ENCODE results near the gene PPP2R3A. TPM values are rescaled to one million over a fixed set of nuclear protein-coding genes. Genes with fewer than 3 reads are reported as not detected.
"Not testable (repeated sequence)": the region's sequence is repeated elsewhere in the genome, so short reads cannot be mapped to it uniquely, and the experiment has no call there.

The PPP2R3A gene
- total RNA-seq, 1 experiment from 2014 or later = 30.4 TPM

DNA sequence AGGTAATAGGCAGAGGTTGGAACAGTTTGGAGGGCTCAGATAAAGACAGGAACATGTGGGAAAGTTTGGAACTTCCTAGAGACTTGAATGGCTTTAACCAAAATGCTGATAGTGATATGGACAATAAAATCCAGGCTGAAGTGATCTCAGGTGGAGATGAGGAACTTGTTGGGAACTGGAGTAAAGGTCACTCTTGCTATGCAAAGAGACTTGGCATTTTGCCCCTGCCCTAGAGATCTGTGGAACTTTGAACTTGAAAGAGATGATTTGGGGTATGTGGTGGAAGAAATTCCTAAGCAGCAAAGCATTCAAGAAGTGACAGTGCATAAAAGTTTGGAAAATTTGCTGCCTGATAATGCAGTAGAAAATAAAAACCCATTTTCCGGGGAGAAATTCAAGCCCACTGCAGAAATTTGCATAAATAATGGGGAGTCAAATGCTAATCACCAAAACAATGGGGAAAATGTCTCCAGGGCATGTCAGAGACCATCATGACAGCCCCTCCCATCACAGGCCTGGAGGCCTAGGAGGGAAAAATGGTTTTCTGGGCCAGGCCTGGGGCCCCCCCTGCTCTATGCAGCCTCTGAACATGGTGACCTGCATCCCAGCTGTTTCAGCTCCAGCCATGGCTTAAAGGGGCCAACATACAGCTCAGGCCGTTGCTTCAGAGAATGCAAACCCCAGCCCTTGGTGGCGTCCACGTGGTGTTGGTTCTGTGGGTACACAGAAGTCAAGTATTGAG, 118.3 kb downstream of the PPP2R3A start:
- DNase-seq (ENCODE audit: low read depth) = not testable (repeated sequence)

DNA sequence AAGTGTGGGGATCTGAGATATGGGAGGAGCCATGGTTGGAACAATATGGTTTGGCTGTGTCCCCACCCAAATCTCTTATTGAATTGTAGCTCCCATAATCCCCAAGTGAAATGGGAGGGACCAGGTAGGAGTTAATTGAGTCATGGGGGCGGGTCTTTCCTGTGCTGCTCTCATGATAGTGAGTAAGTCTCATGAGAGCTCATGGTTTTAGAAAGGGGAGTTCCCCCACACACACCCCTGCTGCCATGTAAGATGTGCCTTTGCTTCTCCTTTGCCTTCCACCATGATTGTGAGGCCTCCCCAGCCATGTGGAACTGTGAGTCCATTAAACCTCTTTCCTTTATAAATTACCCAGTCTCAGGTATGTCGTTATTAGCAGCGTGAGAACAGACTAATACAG, 119.5 kb downstream of the PPP2R3A start:
- peak; percentile 31 for DNase-seq (ENCODE audit: low read depth)

DNA sequence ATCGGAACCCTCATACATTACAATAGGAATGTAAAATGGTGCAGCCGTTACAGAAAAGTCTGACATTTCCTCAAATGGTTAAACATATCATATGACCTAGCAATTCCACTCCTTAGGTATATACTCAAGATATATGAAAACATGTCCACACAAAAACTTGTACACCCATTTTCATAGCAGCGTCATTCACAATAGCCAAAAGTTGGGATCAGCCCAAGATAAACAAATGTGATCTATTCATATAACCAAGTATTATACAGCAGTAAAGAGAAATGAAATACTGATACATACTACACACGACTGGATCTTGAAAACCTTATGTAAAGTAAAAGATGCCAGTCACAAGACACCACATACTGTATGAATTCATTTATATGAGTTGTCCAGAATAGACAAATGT, 128.2 kb downstream of the PPP2R3A start:
- DNase-seq (ENCODE audit: low read depth) = no peak

DNA sequence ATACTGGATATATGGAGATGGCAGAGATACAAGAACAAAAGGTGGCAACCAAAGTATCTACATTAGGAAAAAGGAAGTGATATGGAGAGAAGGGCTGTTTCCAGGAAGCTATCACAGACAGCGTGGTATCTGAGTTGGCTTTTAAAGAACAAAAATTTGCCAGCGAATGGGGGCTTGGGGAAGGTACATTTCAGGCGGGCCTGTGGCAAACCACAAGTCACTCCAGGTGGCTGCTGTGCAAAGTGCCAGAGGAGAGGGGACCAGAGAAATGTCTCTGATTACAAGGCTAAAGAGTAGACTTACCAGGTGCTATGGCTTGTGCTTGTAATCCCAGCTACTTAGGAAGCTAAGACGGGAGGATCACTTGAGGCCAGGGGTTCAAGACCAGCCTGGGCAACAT, 139.5 kb downstream of the PPP2R3A start:
- no peak for DNase-seq (ENCODE audit: low read depth)

DNA sequence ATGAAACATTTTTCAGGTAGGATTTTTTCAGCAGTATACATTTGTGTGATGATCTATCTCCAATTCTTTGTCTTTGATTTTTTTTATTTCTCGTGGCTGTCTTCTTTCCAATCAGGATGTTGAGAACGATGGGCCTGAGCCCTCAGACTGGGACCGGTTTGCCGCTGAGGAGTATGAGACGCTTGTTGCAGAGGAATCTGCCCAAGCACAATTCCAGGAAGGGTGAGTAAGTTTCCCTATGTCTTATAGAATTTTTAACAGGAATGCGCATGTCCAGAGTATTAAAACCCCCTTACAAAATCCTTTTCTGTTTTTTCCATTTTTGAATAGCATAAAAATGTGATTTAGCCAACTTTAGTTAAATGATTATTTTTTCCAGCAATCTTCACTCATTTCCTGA, 140.6 kb downstream of the PPP2R3A start:
- DNase-seq (ENCODE audit: low read depth) = no peak

DNA sequence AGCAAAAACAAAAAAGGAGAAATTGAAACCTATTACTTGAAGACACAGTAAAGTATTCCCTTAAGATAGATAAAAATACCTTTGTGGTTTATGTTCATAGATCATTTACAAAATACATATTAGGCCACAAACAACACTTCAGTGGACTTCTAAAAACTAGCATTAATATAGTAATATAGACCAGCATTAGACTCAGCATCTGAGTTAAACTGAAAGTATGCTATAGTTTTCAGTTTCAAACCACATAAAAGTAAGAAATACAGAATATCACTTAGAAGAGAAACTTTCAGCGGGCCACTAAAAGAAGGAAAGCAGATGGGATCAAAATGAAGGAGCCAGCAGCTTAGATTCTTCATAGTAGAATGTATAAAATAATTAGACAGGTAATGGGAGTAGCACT, 144.0 kb downstream of the PPP2R3A start:
- no peak for DNase-seq (ENCODE audit: low read depth)

DNA sequence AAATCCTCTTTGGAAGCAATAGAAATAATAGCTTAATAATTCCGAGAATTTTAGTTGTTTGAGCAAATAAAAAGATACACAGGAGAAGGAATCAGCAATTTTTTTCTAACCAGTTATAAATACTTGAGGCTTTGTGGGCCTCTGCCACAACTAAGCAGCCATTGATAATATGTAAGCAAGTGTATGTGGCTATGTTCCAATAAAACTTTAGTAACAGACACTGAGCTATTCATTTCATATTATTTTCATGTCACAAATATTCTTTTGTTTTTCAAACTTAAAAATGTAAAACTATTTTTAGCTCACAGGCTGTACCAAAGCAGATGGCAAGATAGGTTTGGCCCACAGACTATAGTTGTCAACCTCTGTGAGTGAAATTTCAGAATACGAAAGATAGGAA, 145.0 kb downstream of the PPP2R3A start:
- no peak for DNase-seq (ENCODE audit: low read depth)

DNA sequence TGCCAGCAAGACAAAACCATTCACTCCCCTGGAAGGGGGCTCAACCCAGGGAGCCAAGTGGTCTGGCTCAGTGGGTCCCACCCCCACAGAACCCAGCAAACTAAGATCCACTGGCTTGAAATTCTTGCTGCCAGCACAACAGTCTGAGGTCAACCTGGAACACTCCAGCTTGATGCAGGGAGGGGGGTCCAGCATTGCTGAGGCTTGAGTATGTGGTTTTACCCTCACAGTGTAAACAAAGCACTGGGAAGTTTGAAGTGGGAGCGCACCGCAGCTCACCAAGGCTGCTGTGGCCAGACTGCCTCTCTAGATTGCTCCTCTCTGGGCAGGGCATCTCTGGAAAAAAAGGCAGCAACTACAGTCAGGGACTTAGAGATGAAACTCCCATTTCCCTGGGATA, 148.9 kb downstream of the PPP2R3A start:
- no peak for DNase-seq (ENCODE audit: low read depth)

DNA sequence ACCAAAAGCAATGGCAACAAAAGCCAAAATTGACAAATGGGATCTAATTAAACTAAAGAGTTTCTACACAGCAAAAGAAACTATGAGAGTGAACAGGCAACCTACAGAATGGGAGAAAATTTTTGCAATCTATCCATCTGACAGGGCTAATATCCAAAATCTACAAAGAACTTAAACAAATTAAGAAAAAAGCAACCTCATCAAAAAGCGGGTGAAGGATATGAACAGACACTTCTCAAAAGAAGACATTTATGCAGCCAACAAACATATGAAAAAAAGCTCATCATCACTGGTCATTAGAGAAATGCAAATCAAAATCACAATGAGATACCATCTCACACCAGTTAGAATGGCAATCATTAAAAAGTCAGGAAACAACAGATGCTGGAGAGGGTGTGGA, 153.8 kb downstream of the PPP2R3A start:
- DNase-seq (ENCODE audit: low read depth) = not testable (repeated sequence)

DNA sequence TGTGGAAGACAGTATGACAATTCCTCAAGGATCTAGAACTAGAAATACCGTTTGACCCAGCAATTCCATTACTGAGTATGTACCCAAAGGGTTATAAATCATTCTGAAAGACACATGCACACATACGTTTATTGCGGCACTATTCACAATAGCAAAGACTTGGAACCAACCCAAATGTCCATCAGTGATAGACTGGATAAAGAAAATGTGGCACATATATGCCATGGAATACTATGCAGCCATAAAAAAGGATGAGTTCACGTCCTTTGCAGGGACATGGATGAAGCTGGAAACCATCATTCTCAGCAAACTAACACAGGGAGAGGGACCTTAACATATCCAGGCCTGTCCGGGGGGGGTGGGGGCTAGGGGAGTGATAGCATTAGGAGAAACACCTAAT, 154.3 kb downstream of the PPP2R3A start:
- not testable (repeated sequence) for DNase-seq (ENCODE audit: low read depth)

DNA sequence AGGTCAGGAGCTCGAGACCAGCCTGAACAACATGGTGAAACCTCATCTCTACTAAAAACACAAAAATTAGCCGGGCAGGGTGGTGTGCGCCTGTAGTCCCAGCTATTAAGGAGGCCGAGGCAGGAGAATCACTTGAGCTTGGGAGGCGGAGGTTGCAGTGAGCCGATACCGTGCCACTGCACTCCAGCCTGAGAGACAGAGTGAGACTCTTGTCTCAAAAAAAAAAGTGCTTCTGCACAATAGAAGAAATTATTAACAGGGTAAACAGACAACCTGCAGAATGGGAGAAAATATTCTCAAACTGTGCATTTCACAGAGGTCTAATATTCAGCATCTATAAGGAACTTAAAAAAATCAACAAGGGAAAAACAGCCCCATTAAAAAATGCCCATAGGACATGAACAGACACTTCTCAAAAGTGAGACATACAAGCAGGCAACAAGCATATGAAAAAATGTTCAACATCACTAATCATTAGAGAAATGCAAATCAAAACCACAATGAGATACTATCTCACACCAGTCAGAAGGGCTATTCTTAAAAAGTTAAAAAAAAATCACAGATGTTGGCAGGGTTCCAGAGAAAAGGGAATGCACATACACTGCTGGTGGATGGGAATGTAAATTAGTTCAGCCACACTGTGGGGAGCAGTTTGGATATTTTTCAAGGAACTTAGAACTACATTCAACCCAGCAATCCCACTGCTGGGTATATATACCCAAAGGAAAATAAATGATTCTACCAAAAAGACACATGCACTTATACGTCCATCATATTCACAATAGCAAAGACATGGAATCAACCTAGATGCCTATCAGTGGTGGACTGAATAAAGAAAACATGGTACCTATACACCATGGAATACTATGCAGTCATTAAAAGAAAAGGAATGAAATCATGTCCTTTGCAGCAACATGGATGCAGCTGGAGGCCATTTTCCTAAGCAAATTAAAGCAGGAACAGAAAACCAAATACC, 155.1 kb downstream of the PPP2R3A start:
- DNase-seq (ENCODE audit: low read depth) = no peak

DNA sequence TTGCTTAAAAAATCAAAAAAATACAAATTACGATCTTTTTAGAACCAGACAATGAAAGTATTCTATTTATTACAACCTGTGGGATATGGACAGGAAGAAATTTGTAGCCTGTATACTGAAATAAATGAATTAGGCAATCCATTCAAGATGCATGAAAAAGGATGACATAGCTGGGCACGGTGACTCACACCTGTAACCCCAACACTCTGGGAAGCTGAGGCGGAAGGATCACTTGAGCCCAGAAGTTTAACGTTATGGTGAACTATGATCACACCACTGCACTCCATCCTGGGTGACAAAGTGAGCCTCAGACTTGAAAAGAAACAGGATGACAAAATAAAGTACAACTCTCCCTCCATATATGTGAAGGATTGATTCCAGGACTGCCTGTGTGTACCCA, 156.5 kb downstream of the PPP2R3A start:
- DNase-seq (ENCODE audit: low read depth) = peak; percentile 42

DNA sequence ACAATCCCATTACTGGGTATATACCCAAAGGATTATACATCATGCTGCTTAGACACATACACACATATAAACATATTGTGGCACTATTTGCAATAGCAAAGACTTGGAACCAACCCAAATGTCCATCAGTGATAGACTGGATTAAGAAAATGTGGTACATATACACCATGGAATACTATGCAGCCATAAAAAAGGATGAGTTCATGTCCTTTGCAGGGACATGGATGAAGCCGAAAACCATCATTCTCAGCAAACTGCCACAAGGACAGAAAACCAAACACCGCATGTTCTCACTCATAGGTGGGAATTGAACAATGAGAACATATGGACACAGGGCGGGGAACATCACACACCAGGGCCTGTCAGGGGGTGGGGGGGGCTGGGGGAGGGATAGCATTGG, 166.1 kb downstream of the PPP2R3A start:
- DNase-seq (ENCODE audit: low read depth) = not testable (repeated sequence)

DNA sequence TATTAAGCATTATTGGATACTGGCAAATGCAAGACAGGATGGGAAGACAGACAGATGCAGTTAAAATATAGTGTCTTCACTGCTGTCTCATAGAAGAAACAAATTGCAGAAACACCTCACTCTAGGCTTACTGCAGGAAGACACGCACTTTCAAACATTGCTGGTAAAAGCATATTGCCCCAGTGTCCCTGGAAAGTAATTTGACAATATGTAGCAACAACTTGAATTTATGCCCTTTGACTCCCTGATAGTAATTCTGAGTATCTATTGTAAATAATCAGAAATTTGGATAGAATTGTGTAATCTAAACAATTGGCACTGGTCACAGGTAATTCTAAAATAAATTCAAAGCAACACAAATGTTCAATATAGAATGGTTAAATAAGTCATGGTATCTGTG, 168.6 kb downstream of the PPP2R3A start:
- no peak for DNase-seq (ENCODE audit: low read depth)

DNA sequence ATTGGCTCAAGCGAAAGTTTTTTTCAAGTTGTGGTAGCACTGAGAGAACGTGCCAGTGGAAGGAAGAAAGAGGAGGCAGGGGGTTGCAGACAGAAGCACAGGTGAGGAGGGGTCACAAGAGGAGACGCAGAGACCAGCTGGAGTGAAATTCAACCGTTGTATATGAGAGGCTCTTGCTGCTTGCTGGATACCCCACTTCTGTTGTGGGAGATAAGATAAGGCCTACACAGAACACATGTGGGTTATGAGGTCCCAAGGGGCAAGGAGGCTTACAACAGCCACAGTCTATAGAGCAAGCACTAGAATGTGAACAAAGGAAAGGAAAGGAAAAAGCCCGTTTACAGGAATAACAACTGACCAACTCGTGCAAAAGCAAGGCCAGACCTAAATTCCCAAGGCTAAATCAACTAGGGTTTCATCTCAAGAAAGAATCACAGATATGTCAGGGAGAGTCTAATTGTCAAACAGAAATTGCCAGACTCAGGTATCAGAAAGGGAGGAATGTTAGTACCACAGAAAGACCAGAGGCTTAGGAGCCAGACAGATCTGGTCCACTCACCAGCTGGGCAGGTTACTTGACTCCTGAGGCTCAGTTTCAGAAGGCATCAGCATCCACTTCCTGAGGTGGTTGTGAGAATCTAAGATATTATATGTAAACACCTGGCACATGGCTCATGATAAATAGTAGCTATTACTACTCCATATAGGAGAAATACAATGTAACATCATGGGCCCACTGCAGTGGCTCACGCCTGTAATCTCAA, 169.7 kb downstream of the PPP2R3A start:
- no peak for DNase-seq (ENCODE audit: low read depth)

DNA sequence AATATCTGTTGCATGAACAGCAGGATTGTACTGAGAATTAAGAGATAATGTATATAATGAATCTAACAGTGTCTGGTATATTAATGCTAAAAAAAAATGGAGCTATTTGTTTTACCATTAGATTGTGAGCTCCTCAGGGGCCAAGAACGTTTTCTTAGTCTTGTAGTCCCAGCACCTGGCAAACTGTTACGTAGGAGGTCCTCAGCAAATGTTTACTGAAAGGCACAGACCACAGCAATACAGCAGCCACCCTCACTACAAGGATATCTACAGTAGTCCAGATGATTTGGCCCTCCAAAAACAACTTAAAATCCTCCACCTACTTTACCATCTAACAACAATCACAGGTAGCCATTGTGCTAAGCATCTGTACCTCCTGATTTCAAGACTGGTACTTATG, 170.9 kb downstream of the PPP2R3A start:
- no peak for DNase-seq (ENCODE audit: low read depth)

DNA sequence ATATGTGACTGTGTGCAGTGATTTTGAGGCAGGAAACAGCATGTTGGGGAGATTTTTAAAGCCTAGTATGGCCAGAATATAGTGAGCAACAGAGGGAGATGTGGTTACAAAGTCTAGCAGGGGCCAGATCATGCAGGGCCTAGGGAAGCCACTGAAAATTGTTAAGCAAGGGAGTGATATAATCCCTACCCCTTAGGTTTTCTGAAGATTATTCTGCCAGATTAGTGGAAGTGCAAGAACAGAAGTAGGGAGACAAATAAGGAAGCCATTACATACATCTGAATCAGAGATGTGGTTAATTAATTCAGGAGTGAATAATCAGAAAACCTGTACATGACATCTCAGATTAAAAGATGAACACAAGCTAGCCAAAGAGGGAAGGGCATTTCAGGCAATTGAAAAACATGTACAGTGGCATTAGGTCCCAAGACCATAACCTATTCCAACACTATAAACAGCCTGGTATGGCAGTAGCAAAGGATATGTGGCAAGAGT, 175.8 kb downstream of the PPP2R3A start:
- DNase-seq (ENCODE audit: low read depth) = peak; percentile 44

DNA sequence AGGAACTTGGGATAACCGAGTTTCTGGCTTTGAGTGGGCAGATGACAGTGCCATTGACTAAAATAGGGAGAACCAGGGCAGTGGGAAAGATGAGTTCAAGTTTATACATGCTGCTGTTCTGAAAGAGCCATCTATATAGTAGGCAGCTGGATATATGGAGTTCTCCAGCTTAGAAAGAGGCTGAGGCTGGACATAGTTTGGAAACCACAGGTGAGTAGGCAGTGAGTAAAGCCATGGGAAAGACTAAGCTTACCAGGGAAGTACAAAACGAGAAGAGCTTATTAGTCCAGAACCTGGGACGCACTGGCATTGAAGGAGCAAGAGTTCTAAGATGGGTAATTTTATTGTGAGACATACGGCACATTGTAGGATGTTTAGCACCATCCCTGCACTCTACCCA, 176.4 kb downstream of the PPP2R3A start:
- DNase-seq (ENCODE audit: low read depth) = peak; percentile 76

DNA sequence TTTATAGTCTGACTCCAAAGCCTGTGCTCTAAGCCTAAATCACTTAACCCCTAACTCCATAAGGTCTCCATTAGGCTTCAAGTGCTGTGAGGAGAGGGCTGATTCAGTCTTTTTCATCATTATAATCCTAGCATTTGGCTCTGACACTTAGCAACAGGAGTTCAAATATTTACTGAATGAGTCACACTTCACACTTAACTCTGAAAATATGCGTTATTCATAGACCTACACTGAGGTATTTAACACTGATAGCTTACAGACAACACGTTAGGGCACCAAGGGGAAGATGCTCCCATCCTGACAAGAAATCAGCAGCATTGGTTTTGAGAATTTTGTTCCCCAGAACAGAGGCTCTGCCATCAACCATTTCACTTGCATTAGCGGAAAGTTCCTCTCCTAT, 177.1 kb downstream of the PPP2R3A start:
- DNase-seq (ENCODE audit: low read depth) = peak; percentile 97

DNA sequence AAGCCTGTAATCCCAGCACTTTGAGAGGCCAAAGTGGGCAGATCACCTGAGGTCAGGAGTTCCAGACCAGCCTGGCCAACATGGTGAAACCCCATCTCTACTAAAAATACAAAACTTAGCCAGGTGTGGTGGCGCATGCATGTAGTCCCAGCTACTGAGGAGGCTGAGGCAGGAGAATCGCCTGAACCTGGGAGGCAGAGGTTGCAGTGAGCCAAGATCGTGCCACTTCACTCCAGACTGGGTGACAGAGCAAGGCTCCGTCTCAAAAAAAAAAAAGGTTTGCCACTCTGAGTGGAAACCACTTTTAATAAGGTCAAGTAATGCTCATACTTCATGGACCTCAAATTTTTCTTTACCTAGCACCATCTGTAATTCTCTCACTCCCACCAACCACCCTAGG, 178.9 kb downstream of the PPP2R3A start:
- DNase-seq (ENCODE audit: low read depth) = not testable (repeated sequence)

DNA sequence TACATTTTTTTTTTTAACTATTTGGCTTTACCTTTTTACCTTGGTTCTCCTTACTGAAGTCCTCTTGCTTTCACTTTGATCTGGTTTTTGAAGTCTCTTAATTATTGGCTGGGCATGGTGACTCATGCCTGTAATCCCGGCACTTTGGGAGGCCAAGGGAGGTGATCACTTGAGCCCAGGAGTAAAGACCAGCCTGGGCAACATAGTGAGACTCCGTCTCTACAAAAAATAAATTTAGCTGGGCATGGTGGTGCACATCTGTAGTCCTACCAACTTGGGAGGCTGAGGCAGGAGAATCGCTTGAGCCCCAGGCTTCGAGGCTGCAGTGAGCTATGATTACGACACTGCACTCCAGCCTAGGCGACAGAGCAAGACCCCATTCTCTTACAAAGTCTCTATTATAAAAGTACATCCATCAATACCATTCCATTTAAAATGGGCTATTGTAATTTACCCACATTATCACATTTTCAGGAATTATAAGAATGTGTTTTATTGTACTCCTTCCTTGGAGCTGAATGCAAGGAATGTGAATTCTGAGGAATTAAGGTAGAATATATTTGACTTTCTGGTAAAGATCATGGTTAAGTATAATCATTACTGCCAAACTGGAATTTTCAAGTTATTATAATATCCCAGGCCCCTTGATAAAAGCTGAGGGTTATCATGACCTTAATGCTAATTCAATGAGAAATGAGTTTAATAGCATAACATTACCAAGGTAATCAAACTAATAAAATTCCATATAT, 181.6 kb downstream of the PPP2R3A start:
- peak; percentile 52 for DNase-seq (ENCODE audit: low read depth)

Measured in HT1080 (cell line).